Measurements from ENCODE around the gene ABCA13. TPM values are rescaled to one million over a fixed set of nuclear protein-coding genes. Genes with fewer than 3 reads are reported as not detected.

ABCA13 gene
- total RNA-seq, 4 donors from 2014 or later: under 0.01 to 0.96 (median 0.35) TPM

- intact Hi-C loops (cut with DNase I; ENCODE audit: low total_unique reads): no loop called here
- Histone ChIP-seq H3K9me3 (no peaks in the 10 kb centered on the region), H3K4me1 (no peaks in the 10 kb centered on the region), H3K4me3 (no peak overlapping the region), H3K27me3 (no peaks in the 10 kb centered on the region), H3K27ac (no peak overlapping the region), H3K36me3 (no peaks in the 10 kb centered on the region)
- no peak for DNase-seq
- no peak for TF ChIP-seq EP300 (IDR thresholded peaks at IDR 0.05; ENCODE audit: low read depth)
- no peak for TF ChIP-seq POLR2AphosphoS5 (IDR thresholded peaks at IDR 0.05)
- TF ChIP-seq POLR2A (IDR thresholded peaks at IDR 0.05): no peak
- TF ChIP-seq, protein P1, sequence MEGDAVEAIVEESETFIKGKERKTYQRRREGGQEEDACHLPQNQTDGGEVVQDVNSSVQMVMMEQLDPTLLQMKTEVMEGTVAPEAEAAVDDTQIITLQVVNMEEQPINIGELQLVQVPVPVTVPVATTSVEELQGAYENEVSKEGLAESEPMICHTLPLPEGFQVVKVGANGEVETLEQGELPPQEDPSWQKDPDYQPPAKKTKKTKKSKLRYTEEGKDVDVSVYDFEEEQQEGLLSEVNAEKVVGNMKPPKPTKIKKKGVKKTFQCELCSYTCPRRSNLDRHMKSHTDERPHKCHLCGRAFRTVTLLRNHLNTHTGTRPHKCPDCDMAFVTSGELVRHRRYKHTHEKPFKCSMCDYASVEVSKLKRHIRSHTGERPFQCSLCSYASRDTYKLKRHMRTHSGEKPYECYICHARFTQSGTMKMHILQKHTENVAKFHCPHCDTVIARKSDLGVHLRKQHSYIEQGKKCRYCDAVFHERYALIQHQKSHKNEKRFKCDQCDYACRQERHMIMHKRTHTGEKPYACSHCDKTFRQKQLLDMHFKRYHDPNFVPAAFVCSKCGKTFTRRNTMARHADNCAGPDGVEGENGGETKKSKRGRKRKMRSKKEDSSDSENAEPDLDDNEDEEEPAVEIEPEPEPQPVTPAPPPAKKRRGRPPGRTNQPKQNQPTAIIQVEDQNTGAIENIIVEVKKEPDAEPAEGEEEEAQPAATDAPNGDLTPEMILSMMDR (IDR thresholded peaks at IDR 0.05): no peak
- WGBS, 2 donors (ENCODE audit: low coverage in 1 of 2): 70 to 90% methylated on average over 2 to 3 of the region's 3 CpGs
- in situ Hi-C loops (cut with MboI; ENCODE audit: low pct_ligation_motif_present in 1 of 4, low pct_unique_long_range_greater_than_20kb in 1 of 4, low sequenced_read_pairs in 3 of 4): loop anchor here in 2 of 4 donors (25.0 kb wide), 1 partner anchor 1561 kb away; no protein-coding TSS in a partner anchor
These were observed 129.9 kb downstream of the ABCA13 start for GRCh38 chr7:48301201-48301600.

DNA sequence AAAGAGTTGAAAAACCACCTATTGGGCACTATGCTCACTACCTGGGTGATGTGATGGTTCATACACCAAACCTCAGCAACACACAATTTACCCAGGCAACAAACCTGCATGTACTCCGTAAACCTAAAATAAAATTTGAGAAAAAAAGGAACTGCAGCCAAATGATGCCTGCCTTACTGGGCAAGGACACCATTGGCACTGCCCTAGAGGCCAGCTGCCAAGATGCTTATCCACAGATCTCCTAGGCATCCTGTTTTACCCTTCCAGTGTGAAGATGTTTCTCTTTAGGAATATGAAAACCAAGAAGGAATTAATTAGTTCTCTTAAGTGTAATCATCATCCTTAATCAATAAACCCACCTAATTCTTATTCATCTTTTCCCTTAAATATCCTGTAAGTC is 133.4 kb downstream of the ABCA13 start:
- H3K27ac ChIP-seq: no peak overlapping the region
- DNase-seq: no peak
- WGBS, 2 donors (ENCODE audit: low coverage in 1 of 2): 96 to 100% methylated on average over 1 of the region's 1 CpG
- H3K9me3 ChIP-seq: no peaks in the 10 kb centered on the region
- H3K4me1 ChIP-seq: no peaks in the 10 kb centered on the region
- H3K36me3 ChIP-seq: no peaks in the 10 kb centered on the region
- intact Hi-C loops (cut with DNase I; ENCODE audit: low total_unique reads): no loop called here
- no peak overlapping the region for H3K4me3 ChIP-seq
- TF ChIP-seq POLR2A (IDR thresholded peaks at IDR 0.05) (no peak), POLR2AphosphoS5 (IDR thresholded peaks at IDR 0.05) (no peak), EP300 (IDR thresholded peaks at IDR 0.05; ENCODE audit: low read depth) (no peak)
- TF ChIP-seq, protein P1 (IDR thresholded peaks at IDR 0.05): no peak
- in situ Hi-C loops (cut with MboI; ENCODE audit: low pct_ligation_motif_present in 1 of 4, low pct_unique_long_range_greater_than_20kb in 1 of 4, low sequenced_read_pairs in 3 of 4): loop anchor here in 2 of 4 donors (25.0 kb wide), 1 partner anchor 1558 kb away; no protein-coding TSS in a partner anchor
- H3K27me3 ChIP-seq: no peaks in the 10 kb centered on the region

DNA sequence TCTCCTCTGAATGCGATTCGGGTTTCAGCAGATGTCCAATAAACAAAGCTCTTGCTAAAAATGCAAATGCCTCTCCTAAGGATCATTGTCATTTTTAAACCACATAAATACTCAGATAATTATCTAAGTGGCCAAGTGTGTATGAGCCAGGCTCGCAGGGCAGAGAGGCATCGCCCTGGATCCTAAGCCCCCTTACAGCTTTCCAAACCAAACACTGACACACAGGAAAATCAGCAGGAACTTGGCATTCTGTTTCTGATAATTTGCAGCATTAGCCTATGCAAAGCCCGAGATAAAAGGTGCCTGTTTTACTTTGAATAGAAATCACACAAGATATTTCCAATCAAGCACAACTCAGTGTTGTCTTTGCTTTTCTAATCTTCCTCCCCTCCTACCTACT is 134.4 kb downstream of the ABCA13 start:
- in situ Hi-C loops (cut with MboI; ENCODE audit: low pct_ligation_motif_present in 1 of 4, low pct_unique_long_range_greater_than_20kb in 1 of 4, low sequenced_read_pairs in 3 of 4) (loop anchor here in 2 of 4 donors (25.0 kb wide), 1 partner anchor 1557 kb away; no protein-coding TSS in a partner anchor), intact Hi-C loops (cut with DNase I; ENCODE audit: low total_unique reads) (no loop called here)
- DNase-seq: no peak
- Histone ChIP-seq H3K9me3 (no peaks in the 10 kb centered on the region), H3K27ac (no peak overlapping the region), H3K4me3 (no peak overlapping the region), H3K36me3 (no peaks in the 10 kb centered on the region), H3K27me3 (no peaks in the 10 kb centered on the region), H3K4me1 (no peaks in the 10 kb centered on the region)
- TF ChIP-seq POLR2A (IDR thresholded peaks at IDR 0.05) (no peak), EP300 (IDR thresholded peaks at IDR 0.05; ENCODE audit: low read depth) (no peak), POLR2AphosphoS5 (IDR thresholded peaks at IDR 0.05) (no peak)
- TF ChIP-seq, protein P1 (IDR thresholded peaks at IDR 0.05): no peak
- 70 to 77% methylated on average over 1 to 5 of the region's 5 CpGs for WGBS, 2 donors (ENCODE audit: low coverage in 1 of 2)

DNA sequence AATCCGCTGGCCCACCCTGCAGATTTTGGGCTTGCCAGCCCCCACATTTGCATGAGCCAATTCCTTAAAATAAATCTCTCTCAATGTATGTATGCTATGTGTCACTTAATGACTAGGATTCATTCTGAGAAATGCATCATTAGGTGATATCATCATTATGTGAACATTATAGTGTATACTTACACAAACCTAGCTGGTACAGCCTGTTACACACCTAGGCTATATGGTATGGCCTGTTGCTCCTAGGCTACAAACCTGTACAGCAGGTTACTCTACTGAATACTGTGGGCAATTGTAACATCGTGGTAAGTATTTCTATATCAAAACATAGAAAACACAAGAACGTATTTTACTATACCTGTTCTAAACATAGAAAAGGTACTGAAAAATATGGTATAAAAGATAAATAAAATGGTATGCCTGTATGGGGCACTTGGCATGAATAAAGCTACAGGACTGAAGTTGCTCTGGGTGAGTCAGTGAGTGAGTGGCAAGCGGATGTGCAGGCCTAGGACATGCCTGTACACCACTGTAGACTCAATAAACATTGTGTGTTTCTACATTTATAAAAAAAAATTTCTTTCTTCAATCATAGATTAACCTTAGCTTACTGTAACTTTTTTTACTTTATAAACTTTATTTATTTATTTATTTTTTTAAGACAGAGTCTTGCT is 135.9 kb downstream of the ABCA13 start:
- DNase-seq: no peak
- in situ Hi-C loops (cut with MboI; ENCODE audit: low pct_ligation_motif_present in 1 of 4, low pct_unique_long_range_greater_than_20kb in 1 of 4, low sequenced_read_pairs in 3 of 4): loop anchor here in 2 of 4 donors (25.0 kb wide), 1 partner anchor 1555 kb away; no protein-coding TSS in a partner anchor
- TF ChIP-seq, protein P1 (IDR thresholded peaks at IDR 0.05): no peak
- TF ChIP-seq POLR2A (IDR thresholded peaks at IDR 0.05) (no peak), EP300 (IDR thresholded peaks at IDR 0.05; ENCODE audit: low read depth) (no peak), POLR2AphosphoS5 (IDR thresholded peaks at IDR 0.05) (no peak)
- Histone ChIP-seq H3K27ac (no peak overlapping the region), H3K36me3 (no peaks in the 10 kb centered on the region), H3K27me3 (no peaks in the 10 kb centered on the region), H3K4me3 (no peak overlapping the region), H3K9me3 (no peaks in the 10 kb centered on the region), H3K4me1 (no peaks in the 10 kb centered on the region)
- WGBS, 2 donors (ENCODE audit: low coverage in 1 of 2): 68 to 88% methylated on average over 3 to 4 of the region's 4 CpGs
- intact Hi-C loops (cut with DNase I; ENCODE audit: low total_unique reads): no loop called here
